ENCODE measurements around the gene SLC8A1.

DNA sequence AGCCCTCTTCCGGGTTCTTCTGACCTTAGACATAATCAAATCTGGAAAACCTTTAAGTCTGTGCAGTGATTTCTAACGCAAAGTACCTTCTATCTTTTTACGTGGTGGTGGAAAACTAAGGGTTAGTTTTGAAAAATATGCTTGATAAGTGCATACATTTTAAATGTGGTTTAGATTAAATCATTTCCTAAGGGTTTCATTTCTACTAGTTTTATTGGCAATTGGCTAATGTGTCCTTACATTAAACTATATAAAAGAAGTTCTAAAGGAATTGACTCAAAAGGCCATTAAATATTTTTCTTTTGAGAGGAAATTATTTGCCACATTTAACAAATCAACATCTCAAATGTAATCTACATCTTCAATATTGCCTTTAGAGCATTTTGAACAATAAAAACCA is 404.5 kb downstream of the SLC8A1 start:
- TF ChIP-seq CTCF (conservative IDR thresholded peaks at IDR 0.05; ENCODE audit: low read depth, low read length), result no peak
- TF ChIP-seq EZH2 (IDR thresholded peaks at IDR 0.05; ENCODE audit: borderline replicate concordance, low read depth, low read length, poor library complexity, severe bottlenecking), result no peak
